Esophagus squamous epithelium (tissue), 4 donors: ENCODE data around the gene CTNNA2.

ENCODE experiments used
- CTCF ChIP-seq, 6 experiments: fragments of 450-650 bp in 4 of 6; fragments of 200-600 bp in 2 of 6; sonication (generic) in 2 of 6; IDR thresholded peaks; one replicate each; pipeline ENCODE4 v1.5.1; 2016 to 2019; ENCODE audit warnings: antibody characterized with exemption in 6 of 6, mild to moderate bottlenecking in 4 of 6, moderate library complexity in 4 of 6
- POLR2A ChIP-seq, 4 donors: fragments of 450-650 bp; IDR thresholded peaks; one replicate each; pipeline ENCODE4 v1.6.1; 2017; ENCODE audit warnings: antibody characterized with exemption in 4 of 4, mild to moderate bottlenecking in 4 of 4, moderate library complexity in 3 of 4

GRCh38 chr2:80506563-80506962 lies 993.7 kb downstream of the CTNNA2 start:
- TF ChIP-seq CTCF (IDR thresholded peaks at IDR 0.05) (no peak), POLR2A (IDR thresholded peaks at IDR 0.05) (no peak)
